Measurements from ENCODE around the gene GNAT1.
A peak's percentile ranks its signal among the peaks of the same experiment; 100 is the strongest.
"Not testable (repeated sequence)": the region's sequence is repeated elsewhere in the genome, so short reads cannot be mapped to it uniquely, and the experiment has no call there.

Gene GNAT1

GRCh38 chr3:50224639-50225038, 33.2 kb downstream of the GNAT1 start:
- no peak for DNase-seq

- DNase-seq = peak; percentile 41
Measured at GRCh38 chr3:50226888-50227389, 35.5 kb downstream of the GNAT1 start.

GRCh38 chr3:50227390-50228183, 36.2 kb downstream of the GNAT1 start:
- peak; percentile 90 for DNase-seq

GRCh38 chr3:50228184-50228763, 36.9 kb downstream of the GNAT1 start:
- DNase-seq = not testable (repeated sequence)

GRCh38 chr3:50229490-50229889, 38.1 kb downstream of the GNAT1 start:
- no peak for DNase-seq

- DNase-seq = no peak
Measured at GRCh38 chr3:50230104-50230793, 38.8 kb downstream of the GNAT1 start.

- no peak for DNase-seq
Measured at GRCh38 chr3:50230794-50231125, 39.4 kb downstream of the GNAT1 start.

GRCh38 chr3:50231581-50231980, 40.2 kb downstream of the GNAT1 start:
- no peak for DNase-seq

GRCh38 chr3:50232303-50232702, 40.9 kb downstream of the GNAT1 start:
- no peak for DNase-seq

- no peak for DNase-seq
Measured at GRCh38 chr3:50233176-50233575, 41.8 kb downstream of the GNAT1 start.

- peak; percentile 99 for DNase-seq
Measured at GRCh38 chr3:50235716-50236483, 44.5 kb downstream of the GNAT1 start, which contains the start of gene GNAI2. TSS of gene GNAI2 (plus strand) at chr3:50236204. CDS start at chr3:50236336, 132 bp downstream.

- no peak for DNase-seq
Measured at GRCh38 chr3:50236484-50237132, 45.2 kb downstream of the GNAT1 start.

- DNase-seq = no peak
Measured at GRCh38 chr3:50237133-50237651, 45.8 kb downstream of the GNAT1 start.

- peak; percentile 87 for DNase-seq
Measured at GRCh38 chr3:50237754-50238548, 46.5 kb downstream of the GNAT1 start.

- no peak for DNase-seq
Measured at GRCh38 chr3:50238549-50239026, 47.2 kb downstream of the GNAT1 start.

GRCh38 chr3:50239649-50240048, 48.2 kb downstream of the GNAT1 start:
- DNase-seq = no peak

- no peak for DNase-seq
Measured at GRCh38 chr3:50241163-50241562, 49.8 kb downstream of the GNAT1 start.

- DNase-seq = no peak
Measured at GRCh38 chr3:50241713-50242380, 50.4 kb downstream of the GNAT1 start.

GRCh38 chr3:50242381-50242770, 51.0 kb downstream of the GNAT1 start:
- no peak for DNase-seq

- peak; percentile 45 for DNase-seq
Measured at GRCh38 chr3:50242851-50243542, 51.6 kb downstream of the GNAT1 start.
